Measurements from ENCODE around the gene SMIM44. TPM values are rescaled to one million over a fixed set of nuclear protein-coding genes. Genes with fewer than 3 reads are reported as not detected.

SMIM44 gene
- total RNA-seq, 3 donors from 2014 or later = not detected

GRCh38 chr19:3442487-3443071, 40.7 kb downstream of the SMIM44 start:
- Histone ChIP-seq H3K4me1 (no peaks in the 10 kb centered on the region), H3K36me3 (no peaks in the 10 kb centered on the region), H3K27me3 (no peaks in the 10 kb centered on the region), H3K9me3 (no peaks in the 10 kb centered on the region), H3K27ac (no peak overlapping the region), H3K4me3 (no peak overlapping the region)
- TF ChIP-seq POLR2A (IDR thresholded peaks at IDR 0.05) (no peak), POLR2AphosphoS5 (IDR thresholded peaks at IDR 0.05) (no peak)
- no peak for DNase-seq (ENCODE audit: low spot score in 2 of 2)
- intact Hi-C loops (cut with DNase I; ENCODE audit: low total_unique reads) = no loop called here

- intact Hi-C loops (cut with DNase I; ENCODE audit: low total_unique reads) = no loop called here
Measured at GRCh38 chr19:3441986-3442329, 41.3 kb downstream of the SMIM44 start.

GRCh38 chr19:3441089-3441985, 41.9 kb downstream of the SMIM44 start:
- no peak for DNase-seq (ENCODE audit: low spot score in 2 of 2)
- no peaks in the 10 kb centered on the region for H3K9me3 ChIP-seq
- intact Hi-C loops (cut with DNase I; ENCODE audit: low total_unique reads) = no loop called here
- H3K4me1 ChIP-seq = no peaks in the 10 kb centered on the region
- TF ChIP-seq POLR2AphosphoS5 (IDR thresholded peaks at IDR 0.05) (no peak), POLR2A (IDR thresholded peaks at IDR 0.05) (no peak), CTCF (IDR thresholded peaks at IDR 0.05) (no peak)
- peak overlapping the region in 1 of 2 donors; percentile 23 for H3K27ac ChIP-seq
- no peak overlapping the region for H3K4me3 ChIP-seq
- no peaks in the 10 kb centered on the region for H3K27me3 ChIP-seq
- no peaks in the 10 kb centered on the region for H3K36me3 ChIP-seq

More at GRCh38 chr19:3441986-3442329, 41.3 kb downstream of the SMIM44 start:
- TF ChIP-seq CTCF (IDR thresholded peaks at IDR 0.05) = no peak
- TF ChIP-seq POLR2AphosphoS5 (IDR thresholded peaks at IDR 0.05) = no peak
- TF ChIP-seq POLR2A (IDR thresholded peaks at IDR 0.05) = no peak
- H3K4me3 ChIP-seq = no peak overlapping the region
- no peaks in the 10 kb centered on the region for H3K36me3 ChIP-seq
- DNase-seq (ENCODE audit: low spot score in 2 of 2) = no peak
- H3K27me3 ChIP-seq = no peaks in the 10 kb centered on the region
- peak overlapping the region; percentile 17 to 23 for H3K27ac ChIP-seq
- no peaks in the 10 kb centered on the region for H3K9me3 ChIP-seq
- H3K4me1 ChIP-seq = no peaks in the 10 kb centered on the region

- peak overlapping the region in 1 of 2 donors; percentile 5 for H3K27ac ChIP-seq
- no peak for DNase-seq (ENCODE audit: low spot score in 2 of 2)
- intact Hi-C loops (cut with DNase I; ENCODE audit: low total_unique reads) = no loop called here
Measured at GRCh38 chr19:3440082-3440481, 43.2 kb downstream of the SMIM44 start.

More at GRCh38 chr19:3440082-3440481, 43.2 kb downstream of the SMIM44 start:
- H3K36me3 ChIP-seq = no peaks in the 10 kb centered on the region
- H3K4me3 ChIP-seq = no peak overlapping the region
- H3K4me1 ChIP-seq = no peaks in the 10 kb centered on the region
- H3K27me3 ChIP-seq = no peaks in the 10 kb centered on the region
- no peaks in the 10 kb centered on the region for H3K9me3 ChIP-seq
- no peak for TF ChIP-seq POLR2A (IDR thresholded peaks at IDR 0.05)
- TF ChIP-seq CTCF (IDR thresholded peaks at IDR 0.05) = peak in 2 of 3 donors; percentile 29 to 30
